GM12892 (cell line): ENCODE measurements around the gene ACSL3.

Experiments
- POLR2A ChIP-seq: IDR thresholded peaks from 2 replicates; pipeline ENCODE4 v1.6.1; 2011; ENCODE audit warnings: low read depth, low read length, control low read depth
- POLR2AphosphoS5 ChIP-seq: IDR thresholded peaks from 2 replicates; pipeline ENCODE4 v1.6.1; 2011; ENCODE audit warnings: low read depth, low read length, control low read depth
- TAF1 ChIP-seq: IDR thresholded peaks from 2 replicates; pipeline ENCODE4 v1.6.1; 2011; ENCODE audit warnings: low read depth, mild to moderate bottlenecking, control low read depth, low read length, borderline replicate concordance

DNA sequence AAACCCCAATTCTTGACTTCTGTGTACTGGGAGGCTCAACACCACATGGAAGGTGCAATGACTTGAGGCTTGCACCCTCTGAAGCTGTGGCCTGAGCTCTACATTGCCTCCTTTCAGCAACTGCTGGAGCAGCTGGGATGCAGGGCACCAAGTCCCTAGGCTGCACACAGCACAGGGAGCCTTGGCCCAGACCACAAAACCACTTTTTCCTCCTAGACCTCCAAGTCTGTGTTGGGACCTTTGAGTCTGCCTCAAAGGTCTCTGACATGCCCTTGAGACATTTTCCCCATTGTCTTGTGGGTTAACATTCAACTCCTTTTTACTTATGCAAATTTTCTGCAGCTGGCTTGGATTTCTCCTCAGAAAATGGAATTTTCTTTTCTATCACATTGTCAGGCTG lies 128.6 kb downstream of the ACSL3 start:
- TF ChIP-seq POLR2AphosphoS5, result no peak
- no peak for TF ChIP-seq POLR2A
- no peak for TF ChIP-seq TAF1
